ENCODE measurements around the gene TEX55. TPM values are rescaled to one million over a fixed set of nuclear protein-coding genes. Genes with fewer than 3 reads are reported as not detected.

Gene TEX55
- total and polyA plus RNA-seq, 9 of the 15 experiments (the other 6 are each of a cell fraction or from before 2014, with no cell fraction given), result not detected

GRCh38 chr3:119170821-119171220 lies 24.9 kb downstream of the TEX55 start (continued):
- no peak for TF ChIP-seq FOXP1 (CRISPR knock-in tag; IDR thresholded peaks at IDR 0.05)

GRCh38 chr3:119173325-119173724 lies 27.4 kb downstream of the TEX55 start, which contains the start of gene UPK1B:
TSS of gene UPK1B (plus strand) at chr3:119173598. CDS start at chr3:119186742, 13,144 bp downstream.
- no peaks in the 10 kb centered on the region for H3K36me3 ChIP-seq (ENCODE audit: control insufficient read depth, insufficient read depth, low read length)
- no peaks in the 10 kb centered on the region for H4K20me1 ChIP-seq (replicated peaks; ENCODE audit: control insufficient read depth, insufficient read depth, low read length)
- no peaks in the 10 kb centered on the region for H3K79me2 ChIP-seq (ENCODE audit: control insufficient read depth, insufficient read depth, low read length)
- H3K9ac ChIP-seq (ENCODE audit: insufficient read depth in 1 of 2, low read depth in 2 of 2, low read length in 2 of 2), result peak within 1 kb of the TSS in 1 of 2 experiments; percentile 21; a peak in 1 of 4 replicates
- no peak within 1 kb of the TSS for H3K27ac ChIP-seq (ENCODE audit: extremely low read depth, low read depth, low read length)
- in situ Hi-C loops (cut with MboI) (no loop called here), intact Hi-C loops (cut with micrococcal nuclease) (no loop called here)
- H3K4me1 ChIP-seq (replicated peaks in 1 of 2; ENCODE audit: control insufficient read depth in 2 of 2, insufficient read depth in 2 of 2, low read length in 2 of 2), result no peaks in the 10 kb centered on the region; a peak in 1 of 5 replicates
- H2AFZ ChIP-seq (ENCODE audit: low read depth, low read length), result peak within 1 kb of the TSS; percentile 12; the same call in 1 of the 2 replicates
- ChIA-PET POLR2A (no interaction called here), CTCF (ENCODE audit: low intra/inter-chr PET ratio) (no interaction called here)
- 4% methylated on average over 5 of the region's 13 CpGs for WGBS (ENCODE audit: insufficient coverage, low coverage, missing lambda C conversion rate)
- ATAC-seq (peak; percentile 80), DNase-seq (ENCODE audit: extremely low read depth in 1 of 4, low spot score in 3 of 4) (peak in 3 of 4 experiments; percentile 10 to 37 (median 21)), FAIRE-seq (no peak)
- no peaks in the 10 kb centered on the region; a peak in 1 of 5 replicates for H3K27me3 ChIP-seq (ENCODE audit: control insufficient read depth in 2 of 2, insufficient read depth in 2 of 2, low read length in 2 of 2)
- H3K9me3 ChIP-seq (replicated peaks; ENCODE audit: control insufficient read depth, insufficient read depth, low read depth, low read length), result no peaks in the 10 kb centered on the region
- no peak within 1 kb of the TSS for H3K4me2 ChIP-seq (ENCODE audit: insufficient read depth, low read length)
- H3K9me1 ChIP-seq (ENCODE audit: control insufficient read depth, insufficient read depth, low read length), result no peaks in the 10 kb centered on the region
- H3K4me3 ChIP-seq, result no peak within 1 kb of the TSS
- no TSS peak for BruUV-seq (replicated peaks)
- TF ChIP-seq USF2 (CRISPR knock-in tag; IDR thresholded peaks at IDR 0.05) (peak; percentile 27), PBX2 (CRISPR knock-in tag; IDR thresholded peaks at IDR 0.05; ENCODE audit: low read depth) (no peak; the same call in 1 of the 2 replicates), PBX2 (tag; conservative IDR thresholded peaks at IDR 0.05; ENCODE audit: low read depth) (peak; percentile 58), ZFX (CRISPR knock-in tag; IDR thresholded peaks at IDR 0.05) (no peak), ESRRB (CRISPR knock-in tag; IDR thresholded peaks at IDR 0.05; ENCODE audit: borderline replicate concordance) (no peak), NFYB (IDR thresholded peaks at IDR 0.05; ENCODE audit: extremely low read depth, insufficient read length) (no peak), USF1 (CRISPR knock-in tag; IDR thresholded peaks at IDR 0.05) (peak; percentile 49), PKNOX1 (IDR thresholded peaks at IDR 0.05) (peak; percentile 86), MEIS2 (IDR thresholded peaks at IDR 0.05; ENCODE audit: partially characterized antibody) (peak; percentile 63), BDP1 (IDR thresholded peaks at IDR 0.05; ENCODE audit: insufficient read depth, insufficient read length) (no peak), RNF2 (IDR thresholded peaks at IDR 0.05) (no peak), ARID1B (IDR thresholded peaks at IDR 0.05) (no peak)
